ENCODE measurements around the gene ALDOB. TPM values are rescaled to one million over a fixed set of nuclear protein-coding genes. Genes with fewer than 3 reads are reported as not detected.
A peak's percentile ranks its signal among the peaks of the same experiment; 100 is the strongest.

Gene ALDOB
- total RNA-seq, 1 donor from 2014 or later, result not detected

DNA sequence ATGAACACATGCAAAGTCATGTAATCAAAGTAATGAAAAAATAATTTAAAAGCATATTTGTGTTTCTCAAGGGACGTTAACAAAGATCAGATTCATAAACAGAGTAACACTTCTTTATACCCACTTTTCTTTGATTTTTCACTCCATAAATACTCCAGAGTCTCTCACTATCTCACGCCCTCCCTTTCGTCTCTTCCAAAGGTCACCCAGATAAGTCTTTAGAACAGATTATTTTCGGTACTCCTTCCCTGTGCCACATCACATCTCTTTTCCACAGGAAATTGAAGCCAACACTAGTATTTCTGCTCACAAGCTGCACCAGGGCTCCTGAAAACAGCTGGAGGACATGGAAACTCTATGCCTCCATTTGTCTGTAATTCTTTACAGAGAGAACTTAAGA lies 15.4 kb upstream of the ALDOB start:
- Histone ChIP-seq H3K36me3 (ENCODE audit: control insufficient read depth, insufficient read depth, low read length) (no peaks in the 10 kb centered on the region), H3K4me3 (ENCODE audit: low read depth, low read length) (no peak overlapping the region), H3K27me3 (ENCODE audit: control insufficient read depth, insufficient read depth, low read length) (no peaks in the 10 kb centered on the region)
- TF ChIP-seq, protein P1, sequence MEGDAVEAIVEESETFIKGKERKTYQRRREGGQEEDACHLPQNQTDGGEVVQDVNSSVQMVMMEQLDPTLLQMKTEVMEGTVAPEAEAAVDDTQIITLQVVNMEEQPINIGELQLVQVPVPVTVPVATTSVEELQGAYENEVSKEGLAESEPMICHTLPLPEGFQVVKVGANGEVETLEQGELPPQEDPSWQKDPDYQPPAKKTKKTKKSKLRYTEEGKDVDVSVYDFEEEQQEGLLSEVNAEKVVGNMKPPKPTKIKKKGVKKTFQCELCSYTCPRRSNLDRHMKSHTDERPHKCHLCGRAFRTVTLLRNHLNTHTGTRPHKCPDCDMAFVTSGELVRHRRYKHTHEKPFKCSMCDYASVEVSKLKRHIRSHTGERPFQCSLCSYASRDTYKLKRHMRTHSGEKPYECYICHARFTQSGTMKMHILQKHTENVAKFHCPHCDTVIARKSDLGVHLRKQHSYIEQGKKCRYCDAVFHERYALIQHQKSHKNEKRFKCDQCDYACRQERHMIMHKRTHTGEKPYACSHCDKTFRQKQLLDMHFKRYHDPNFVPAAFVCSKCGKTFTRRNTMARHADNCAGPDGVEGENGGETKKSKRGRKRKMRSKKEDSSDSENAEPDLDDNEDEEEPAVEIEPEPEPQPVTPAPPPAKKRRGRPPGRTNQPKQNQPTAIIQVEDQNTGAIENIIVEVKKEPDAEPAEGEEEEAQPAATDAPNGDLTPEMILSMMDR (IDR thresholded peaks at IDR 0.05; ENCODE audit: insufficient read depth, low read length, severe bottlenecking), result no peak
- FAIRE-seq, result no peak
- DNase-seq (ENCODE audit: low read depth), result no peak

DNA sequence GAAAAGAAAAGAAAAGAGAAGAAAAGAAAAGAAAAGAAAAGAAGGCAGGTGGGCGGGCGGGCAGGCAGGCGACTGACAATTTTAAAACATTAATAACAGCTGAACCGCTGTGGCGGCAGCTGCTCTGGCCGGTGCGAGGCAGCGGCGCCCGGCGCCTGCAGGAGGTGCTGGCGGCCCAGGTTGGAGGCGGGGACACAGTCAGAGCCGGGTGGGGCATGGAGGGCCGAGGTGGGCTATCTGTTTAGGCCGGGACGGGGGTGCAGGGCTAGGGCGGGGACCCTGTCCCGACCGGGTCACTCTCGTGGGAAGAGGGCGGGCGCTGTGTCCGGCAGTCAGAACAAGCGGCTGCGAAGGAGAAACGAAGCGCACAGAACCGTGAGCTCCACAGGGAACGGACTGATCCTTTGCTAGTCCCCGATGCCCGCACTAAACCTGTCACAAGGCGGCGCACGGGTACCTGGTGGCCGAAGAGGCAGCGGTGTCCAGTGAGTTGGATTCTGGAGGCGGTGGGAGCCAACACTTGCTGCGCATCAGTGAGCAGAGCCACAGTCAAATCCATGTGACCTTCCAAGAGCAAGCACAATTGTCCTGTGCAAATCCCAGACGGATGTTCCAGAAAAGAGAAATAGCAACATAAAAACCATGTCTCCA lies 13.6 kb upstream of the ALDOB start:
- no peaks in the 10 kb centered on the region for H3K27me3 ChIP-seq (ENCODE audit: control insufficient read depth, insufficient read depth, low read length)
- H3K4me3 ChIP-seq (ENCODE audit: low read depth, low read length), result peak overlapping the region; percentile 50
- DNase-seq (ENCODE audit: low read depth) (peak; percentile 50), FAIRE-seq (no peak)
- TF ChIP-seq, protein P1 (IDR thresholded peaks at IDR 0.05; ENCODE audit: insufficient read depth, low read length, severe bottlenecking), result peak; percentile 57
- no peaks in the 10 kb centered on the region for H3K36me3 ChIP-seq (ENCODE audit: control insufficient read depth, insufficient read depth, low read length)

DNA sequence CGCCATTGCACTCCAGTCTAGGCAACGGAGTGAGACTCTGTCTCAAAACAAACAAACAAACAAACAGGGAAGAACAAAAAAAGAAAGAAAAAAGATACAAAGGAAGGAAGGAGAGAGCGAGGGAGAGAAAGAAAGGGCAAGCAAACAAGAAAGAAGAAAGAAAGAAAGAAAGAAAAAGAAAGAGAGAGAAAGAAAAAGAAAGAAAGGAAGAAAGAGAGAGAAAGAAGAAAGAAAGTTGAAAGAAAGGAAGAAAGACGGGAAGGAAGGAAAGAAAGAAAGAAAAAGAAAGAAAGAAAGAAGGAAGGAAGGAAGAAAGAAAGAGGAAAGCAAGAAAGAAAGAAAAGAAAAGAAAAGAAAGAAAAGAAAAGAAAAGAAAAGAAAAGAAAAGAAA lies 13.1 kb upstream of the ALDOB start:
- FAIRE-seq (no peak), DNase-seq (ENCODE audit: low read depth) (no peak)
- TF ChIP-seq, protein P1 (IDR thresholded peaks at IDR 0.05; ENCODE audit: insufficient read depth, low read length, severe bottlenecking), result no peak
- Histone ChIP-seq H3K4me3 (ENCODE audit: low read depth, low read length) (no peak overlapping the region), H3K36me3 (ENCODE audit: control insufficient read depth, insufficient read depth, low read length) (no peaks in the 10 kb centered on the region), H3K27me3 (ENCODE audit: control insufficient read depth, insufficient read depth, low read length) (no peaks in the 10 kb centered on the region)

DNA sequence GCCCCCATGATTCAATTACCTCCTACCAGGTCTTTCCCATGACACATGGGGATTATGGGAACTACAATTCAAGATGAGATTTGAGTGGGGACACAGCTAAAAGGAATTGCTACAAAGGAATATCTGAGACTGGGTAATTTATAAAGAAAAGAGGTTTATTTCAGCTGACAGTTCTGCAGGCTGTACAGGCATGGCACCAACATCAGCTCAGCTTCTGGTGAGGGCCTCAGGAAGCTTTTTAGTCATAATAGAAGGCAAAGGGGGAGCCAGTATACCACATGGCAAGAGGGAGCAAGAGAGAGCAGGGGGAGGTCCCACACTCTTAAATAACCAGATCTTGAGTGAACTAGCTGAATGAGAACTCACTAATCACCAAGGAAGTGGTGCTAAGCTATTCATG lies 11.2 kb upstream of the ALDOB start:
- DNase-seq (ENCODE audit: low read depth) (no peak), FAIRE-seq (no peak)
- H3K4me3 ChIP-seq (ENCODE audit: low read depth, low read length), result no peak overlapping the region
- TF ChIP-seq, protein P1 (IDR thresholded peaks at IDR 0.05; ENCODE audit: insufficient read depth, low read length, severe bottlenecking), result no peak
- H3K36me3 ChIP-seq (ENCODE audit: control insufficient read depth, insufficient read depth, low read length), result no peaks in the 10 kb centered on the region
- H3K27me3 ChIP-seq (ENCODE audit: control insufficient read depth, insufficient read depth, low read length), result no peaks in the 10 kb centered on the region

DNA sequence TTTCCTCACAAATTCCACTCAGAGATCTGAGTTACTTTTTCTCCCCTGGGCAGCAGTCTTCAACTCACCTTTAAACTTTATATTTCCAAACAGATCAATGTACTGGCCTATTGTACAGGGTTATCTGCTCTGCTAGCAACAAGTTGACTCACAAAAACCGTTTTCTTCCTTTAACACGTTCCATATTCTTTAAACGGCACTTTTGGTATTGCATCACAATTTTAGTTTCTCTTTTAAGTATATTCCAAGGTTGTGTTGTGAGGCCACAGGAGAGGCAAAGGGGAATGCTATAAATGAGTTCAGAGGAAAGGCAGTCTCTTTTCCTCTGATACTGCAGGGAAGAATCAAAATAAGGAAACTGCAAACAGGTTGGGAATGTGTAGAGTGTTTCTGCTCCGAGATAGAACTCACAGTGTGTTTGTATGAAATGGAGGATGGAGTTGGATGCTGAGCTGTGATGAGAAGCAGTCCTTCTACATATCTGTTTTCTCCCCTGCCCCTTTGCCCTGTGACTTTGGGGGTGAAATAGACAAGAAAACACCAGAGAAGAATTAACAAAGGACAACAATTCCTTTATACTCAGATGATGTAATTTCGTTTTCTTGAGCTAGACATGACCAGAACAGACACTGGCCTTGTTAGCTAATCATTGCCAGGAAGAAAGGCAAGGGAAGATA lies 9.9 kb upstream of the ALDOB start:
- DNase-seq (ENCODE audit: low read depth) (no peak), FAIRE-seq (no peak)
- TF ChIP-seq, protein P1 (IDR thresholded peaks at IDR 0.05; ENCODE audit: insufficient read depth, low read length, severe bottlenecking), result no peak
- no peak overlapping the region for H3K4me3 ChIP-seq (ENCODE audit: low read depth, low read length)
- H3K27me3 ChIP-seq (ENCODE audit: control insufficient read depth, insufficient read depth, low read length), result no peaks in the 10 kb centered on the region
- H3K36me3 ChIP-seq (ENCODE audit: control insufficient read depth, insufficient read depth, low read length), result no peaks in the 10 kb centered on the region

Measured in bronchial epithelial cell (primary cell).